ENCODE data around the gene ENPP1. TPM values are rescaled to one million over a fixed set of nuclear protein-coding genes. Genes with fewer than 3 reads are reported as not detected.

The ENPP1 gene
- polyA plus RNA-seq, 6 donors from 2014 or later: 0.33 to 1.3 (median 0.75) TPM; not detected in 1

- H3K27ac Mint-ChIP-seq: no peak overlapping the region
- DNase-seq: no peak
- H3K27me3 Mint-ChIP-seq: peaks cover 28 to 40% (median 29%) of the 10 kb centered on the region in 3 donors
- no peak overlapping the region for H3K4me3 Mint-ChIP-seq
- no peak for ATAC-seq (ENCODE audit: low read depth in 2 of 2)
- no peaks in the 10 kb centered on the region for H3K4me1 Mint-ChIP-seq
- no peaks in the 10 kb centered on the region for H3K9me3 Mint-ChIP-seq
- peaks cover 0 to 6% of the 10 kb centered on the region in 2 donors for H3K36me3 Mint-ChIP-seq
Observed at GRCh38 chr6:131822119-131822518, 14.3 kb downstream of the ENPP1 start.

GRCh38 chr6:131823276-131823902 lies 15.6 kb downstream of the ENPP1 start:
- H3K36me3 Mint-ChIP-seq: peaks cover 0 to 6% of the 10 kb centered on the region in 2 donors
- no peak for DNase-seq
- H3K4me1 Mint-ChIP-seq: no peaks in the 10 kb centered on the region
- no peaks in the 10 kb centered on the region for H3K9me3 Mint-ChIP-seq
- no peak for ATAC-seq (ENCODE audit: low read depth in 2 of 2)
- peaks cover 24 to 36% (median 35%) of the 10 kb centered on the region in 3 donors for H3K27me3 Mint-ChIP-seq
- peak overlapping the region in 1 of 6 donors; percentile 12 for H3K27ac Mint-ChIP-seq
- no peak overlapping the region for H3K4me3 Mint-ChIP-seq

- Mint-ChIP-seq H3K36me3 (peaks cover 0 to 6% of the 10 kb centered on the region in 2 donors), H3K9me3 (no peaks in the 10 kb centered on the region), H3K27me3 (peaks cover 30 to 40% (median 37%) of the 10 kb centered on the region in 3 donors), H3K4me3 (no peak overlapping the region), H3K27ac (no peak overlapping the region), H3K4me1 (no peaks in the 10 kb centered on the region)
- no peak for ATAC-seq (ENCODE audit: low read depth in 2 of 2)
- no peak for DNase-seq
Observed at GRCh38 chr6:131825946-131826345, 18.1 kb downstream of the ENPP1 start.

- DNase-seq (no peak), ATAC-seq (ENCODE audit: low read depth in 2 of 2) (no peak)
- no peaks in the 10 kb centered on the region for H3K9me3 Mint-ChIP-seq
- peaks cover 28 to 37% (median 34%) of the 10 kb centered on the region in 3 donors for H3K27me3 Mint-ChIP-seq
- no peaks in the 10 kb centered on the region for H3K4me1 Mint-ChIP-seq
- peaks cover 0 to 6% of the 10 kb centered on the region in 2 donors for H3K36me3 Mint-ChIP-seq
- H3K27ac Mint-ChIP-seq: no peak overlapping the region
- H3K4me3 Mint-ChIP-seq: no peak overlapping the region
Observed at GRCh38 chr6:131828080-131828479, 20.3 kb downstream of the ENPP1 start.

- Mint-ChIP-seq H3K27me3 (peaks cover 26 to 36% (median 32%) of the 10 kb centered on the region in 3 donors), H3K9me3 (no peaks in the 10 kb centered on the region), H3K27ac (no peak overlapping the region), H3K36me3 (peaks cover 0 to 3% of the 10 kb centered on the region in 2 donors), H3K4me1 (no peaks in the 10 kb centered on the region), H3K4me3 (no peak overlapping the region)
- no peak for DNase-seq
- no peak for ATAC-seq (ENCODE audit: low read depth in 2 of 2)
Observed at GRCh38 chr6:131828951-131829350, 21.1 kb downstream of the ENPP1 start.

- Mint-ChIP-seq H3K4me3 (no peak overlapping the region), H3K27ac (no peak overlapping the region), H3K4me1 (no peaks in the 10 kb centered on the region), H3K9me3 (no peaks in the 10 kb centered on the region), H3K36me3 (no peaks in the 10 kb centered on the region), H3K27me3 (peaks cover 28 to 36% (median 32%) of the 10 kb centered on the region in 3 donors)
- DNase-seq (no peak), ATAC-seq (ENCODE audit: low read depth in 2 of 2) (no peak)
Observed at GRCh38 chr6:131831392-131831791, 23.6 kb downstream of the ENPP1 start.

- Mint-ChIP-seq H3K4me1 (no peaks in the 10 kb centered on the region), H3K9me3 (no peaks in the 10 kb centered on the region), H3K4me3 (no peak overlapping the region), H3K27me3 (peaks cover 26 to 41% (median 35%) of the 10 kb centered on the region in 3 donors), H3K36me3 (no peaks in the 10 kb centered on the region), H3K27ac (no peak overlapping the region)
- no peak for DNase-seq
- ATAC-seq (ENCODE audit: low read depth in 2 of 2): no peak
Observed at GRCh38 chr6:131831886-131832285, 24.1 kb downstream of the ENPP1 start.

- DNase-seq: no peak
- H3K4me1 Mint-ChIP-seq: no peaks in the 10 kb centered on the region
- ATAC-seq (ENCODE audit: low read depth in 2 of 2): no peak
- no peaks in the 10 kb centered on the region for H3K36me3 Mint-ChIP-seq
- no peak overlapping the region for H3K4me3 Mint-ChIP-seq
- peak overlapping the region in 1 of 6 donors; percentile 59 for H3K27ac Mint-ChIP-seq
- no peaks in the 10 kb centered on the region for H3K9me3 Mint-ChIP-seq
- peaks cover 26 to 45% (median 39%) of the 10 kb centered on the region in 3 donors for H3K27me3 Mint-ChIP-seq
Observed at GRCh38 chr6:131832363-131832762, 24.5 kb downstream of the ENPP1 start.

- H3K27me3 Mint-ChIP-seq: peaks cover 16 to 38% (median 36%) of the 10 kb centered on the region in 3 donors
- no peaks in the 10 kb centered on the region for H3K36me3 Mint-ChIP-seq
- no peak for ATAC-seq (ENCODE audit: low read depth in 2 of 2)
- peaks cover 0 to 10% (median 0%) of the 10 kb centered on the region in 3 donors for H3K4me1 Mint-ChIP-seq
- H3K4me3 Mint-ChIP-seq: no peak overlapping the region
- no peaks in the 10 kb centered on the region for H3K9me3 Mint-ChIP-seq
- no peak overlapping the region for H3K27ac Mint-ChIP-seq
- no peak for DNase-seq
Observed at GRCh38 chr6:131838051-131838450, 30.2 kb downstream of the ENPP1 start.

GRCh38 chr6:131839388-131839787 lies 31.6 kb downstream of the ENPP1 start:
- DNase-seq (no peak), ATAC-seq (ENCODE audit: low read depth in 2 of 2) (no peak)
- H3K9me3 Mint-ChIP-seq: no peaks in the 10 kb centered on the region
- H3K4me1 Mint-ChIP-seq: peaks cover 0 to 10% (median 0%) of the 10 kb centered on the region in 3 donors
- no peak overlapping the region for H3K4me3 Mint-ChIP-seq
- peaks cover 13 to 36% (median 35%) of the 10 kb centered on the region in 3 donors for H3K27me3 Mint-ChIP-seq
- H3K27ac Mint-ChIP-seq: no peak overlapping the region
- H3K36me3 Mint-ChIP-seq: no peaks in the 10 kb centered on the region

- no peak overlapping the region for H3K4me3 Mint-ChIP-seq
- ATAC-seq (ENCODE audit: low read depth in 2 of 2): no peak
- H3K27ac Mint-ChIP-seq: no peak overlapping the region
- peaks cover 12 to 39% (median 35%) of the 10 kb centered on the region in 3 donors for H3K27me3 Mint-ChIP-seq
- H3K4me1 Mint-ChIP-seq: peaks cover 0 to 10% (median 0%) of the 10 kb centered on the region in 3 donors
- no peaks in the 10 kb centered on the region for H3K36me3 Mint-ChIP-seq
- H3K9me3 Mint-ChIP-seq: no peaks in the 10 kb centered on the region
- DNase-seq: no peak
Observed at GRCh38 chr6:131840441-131840840, 32.6 kb downstream of the ENPP1 start.

GRCh38 chr6:131840936-131841583 lies 33.2 kb downstream of the ENPP1 start:
- Mint-ChIP-seq H3K27me3 (peaks cover 10 to 45% (median 41%) of the 10 kb centered on the region in 3 donors), H3K9me3 (no peaks in the 10 kb centered on the region)

GRCh38 chr6:131843768-131844167 lies 35.9 kb downstream of the ENPP1 start:
- H3K4me3 Mint-ChIP-seq: no peak overlapping the region
- no peak for ATAC-seq (ENCODE audit: low read depth in 2 of 2)
- no peaks in the 10 kb centered on the region for H3K36me3 Mint-ChIP-seq
- H3K9me3 Mint-ChIP-seq: no peaks in the 10 kb centered on the region
- H3K27me3 Mint-ChIP-seq: peaks cover 8 to 43% (median 34%) of the 10 kb centered on the region in 3 donors
- no peak overlapping the region for H3K27ac Mint-ChIP-seq
- no peak for DNase-seq
- peaks cover 0 to 10% (median 0%) of the 10 kb centered on the region in 3 donors for H3K4me1 Mint-ChIP-seq

More at GRCh38 chr6:131840936-131841583, 33.2 kb downstream of the ENPP1 start:
- H3K27ac Mint-ChIP-seq: no peak overlapping the region
- no peaks in the 10 kb centered on the region for H3K36me3 Mint-ChIP-seq
- ATAC-seq (ENCODE audit: low read depth in 2 of 2): no peak
- no peak overlapping the region for H3K4me3 Mint-ChIP-seq
- no peak for DNase-seq
- peaks cover 0 to 10% (median 0%) of the 10 kb centered on the region in 3 donors for H3K4me1 Mint-ChIP-seq

- Mint-ChIP-seq H3K4me1 (peaks cover 0 to 10% (median 0%) of the 10 kb centered on the region in 3 donors), H3K27me3 (peaks cover 6 to 49% (median 34%) of the 10 kb centered on the region in 3 donors), H3K36me3 (no peaks in the 10 kb centered on the region), H3K4me3 (no peak overlapping the region), H3K27ac (no peak overlapping the region), H3K9me3 (no peaks in the 10 kb centered on the region)
- ATAC-seq (ENCODE audit: low read depth in 2 of 2) (no peak), DNase-seq (no peak)
Observed at GRCh38 chr6:131844243-131844841, 36.5 kb downstream of the ENPP1 start.
